ENCODE measurements around the gene SNW1. TPM values are rescaled to one million over a fixed set of nuclear protein-coding genes. Genes with fewer than 3 reads are reported as not detected.
A peak's percentile ranks its signal among the peaks of the same experiment; 100 is the strongest.

SNW1 gene
- total and polyA plus RNA-seq, 2 of the 4 experiments (the other 2 are of a cell fraction) = 28.2 to 30.6 TPM

GRCh38 chr14:77761205-77761931 is 412 bp upstream of the SNW1 start:
- Histone ChIP-seq H3K4ac (ENCODE audit: low read depth, low read length) (peak overlapping the region; percentile 21; the same call in 1 of the 2 replicates), H3K36me3 (ENCODE audit: control insufficient read depth, insufficient read depth, low read length) (peaks cover 1% of the 10 kb centered on the region; the same call in 1 of the 2 replicates), H3K27me3 (ENCODE audit: control insufficient read depth, insufficient read depth, low read length) (no peaks in the 10 kb centered on the region), H2BK20ac (ENCODE audit: low read depth, low read length) (no peak overlapping the region), H3K4me1 (ENCODE audit: control insufficient read depth, insufficient read depth, low read length) (peaks cover 2% of the 10 kb centered on the region; the same call in 1 of the 2 replicates), H3K4me2 (ENCODE audit: low read depth, low read length) (peak overlapping the region; percentile 90), H3K79me1 (ENCODE audit: low read depth in 1 of 2, low read length in 2 of 2) (peaks cover 16 to 34% of the 10 kb centered on the region in 2 experiments), H2AFZ (replicated peaks; ENCODE audit: low read length, poor library complexity) (peak overlapping the region; percentile 96), H3K14ac (replicated peaks; ENCODE audit: low read depth, low read length) (peak overlapping the region; percentile 57), H3K18ac (ENCODE audit: low read depth, low read length) (peak overlapping the region; percentile 71; the same call in 1 of the 2 replicates), H2BK15ac (ENCODE audit: low read depth, low read length) (no peak overlapping the region), H2AK9ac (replicated peaks; ENCODE audit: low read depth, low read length, poor library complexity) (peak overlapping the region; percentile 93), H3K9ac (ENCODE audit: low read depth, low read length) (peak overlapping the region; percentile 87), H3K9me1 (ENCODE audit: insufficient read depth, low read length) (peaks cover 7% of the 10 kb centered on the region; the same call in 1 of the 2 replicates), H4K8ac (ENCODE audit: low read depth in 2 of 2, low read length in 2 of 2) (peak overlapping the region; percentile 71 to 82), H3K4me3 (ENCODE audit: insufficient read depth, low read depth, low read length) (peak overlapping the region; percentile 90), H2AK5ac (ENCODE audit: low read depth, low read length) (no peak overlapping the region), H4K5ac (ENCODE audit: low read depth, low read length) (peak overlapping the region; percentile 70), H3K9me3 (ENCODE audit: control insufficient read depth, insufficient read depth, low read length) (no peaks in the 10 kb centered on the region), H2BK5ac (ENCODE audit: low read depth, low read length, poor library complexity, severe bottlenecking) (peak overlapping the region; percentile 58), H3K23ac (ENCODE audit: low read depth, low read length) (peak overlapping the region; percentile 61; the same call in 1 of the 2 replicates), H4K20me1 (ENCODE audit: insufficient read depth, low read length) (peaks cover 20% of the 10 kb centered on the region), H2BK120ac (ENCODE audit: low read depth, low read length) (no peak overlapping the region; the same call in 1 of the 2 replicates), H3K27ac (ENCODE audit: insufficient read depth, low read length) (peak overlapping the region; percentile 7; the same call in 1 of the 2 replicates), H4K91ac (ENCODE audit: insufficient read depth, low read depth, low read length) (peak overlapping the region; percentile 29; the same call in 1 of the 2 replicates), H3K56ac (ENCODE audit: extremely low read depth, insufficient read depth, low read length) (peak overlapping the region; percentile 61)
- peak; percentile 19 for ATAC-seq (ENCODE audit: low read depth)
- peak; percentile 36 for DNase-seq
- intact Hi-C loops (cut with micrococcal nuclease) (loop anchor here (1.0 to 5.0 kb wide), 2 partner anchors 39 to 806 kb away; partner anchors contain the start of gene ADCK1), in situ Hi-C loops (cut with MboI; ENCODE audit: low sequenced_read_pairs) (no loop called here), dilution Hi-C loops (cut with HindIII; ENCODE audit: low sequenced_read_pairs, unreplicated experiment) (no loop called here)
- no TSS peak for BruUV-seq (replicated peaks)
- ChIA-PET CTCF (interaction anchor here (0.6 to 1.1 kb wide), 6 partner anchors 8 to 293 kb away, joined by 3 to 5 read pairs (median 3); partner anchors contain the start of gene ADCK1), POLR2A (ENCODE audit: unreplicated experiment) (no interaction called here)
- TF ChIP-seq BHLHE40 (IDR thresholded peaks at IDR 0.05; ENCODE audit: low read depth, low read length) = no peak
- peak; percentile 29; the same call in 1 of the 2 replicates for TF ChIP-seq NFE2L2 (IDR thresholded peaks at IDR 0.05; ENCODE audit: low read depth, low read length)
- TF ChIP-seq RFX5 (IDR thresholded peaks at IDR 0.05; ENCODE audit: low read depth, low read length) = no peak
- peak; percentile 83 for TF ChIP-seq CEBPB (IDR thresholded peaks at IDR 0.05; ENCODE audit: low read depth, low read length)
- no peak for TF ChIP-seq FOS (IDR thresholded peaks at IDR 0.05; ENCODE audit: low read depth, low read length)
- TF ChIP-seq SMC3 (IDR thresholded peaks at IDR 0.05; ENCODE audit: low read depth, low read length) = no peak
- TF ChIP-seq CTCF (conservative IDR thresholded peaks at IDR 0.05; ENCODE audit: low read depth, low read length) = peak; percentile 33
- 0% methylated on average over 6 of the region's 24 CpGs; no CpG with 5 or more reads in 1 of the 2 experiments for WGBS, 2 experiments (ENCODE audit: extremely low coverage in 2 of 2, insufficient read length in 1 of 2)
